HEK293 (cell line): ENCODE results near the gene TMEM247.

Source experiments
- CTCF ChIP-seq: fragments of 450-650 bp; formaldehyde crosslinking; IDR thresholded peaks from 2 replicates; pipeline ENCODE4 v1.5.1; 2016; ENCODE audit warnings: missing biosample characterization, missing genetic modification characterization
- RBAK ChIP-seq: fragments of 450-650 bp; formaldehyde crosslinking; IDR thresholded peaks from 2 replicates; pipeline ENCODE4 v1.5.1; 2016; ENCODE audit warnings: missing biosample characterization, missing genetic modification characterization
- TRIM28 ChIP-seq: IDR thresholded peaks from 2 replicates; pipeline ENCODE4 v1.6.1; 2011; ENCODE audit warnings: low read length, control low read depth, borderline replicate concordance
- YY1 ChIP-seq: fragments of 450-650 bp; formaldehyde crosslinking; IDR thresholded peaks from 2 replicates; pipeline ENCODE4 v1.5.1; 2018; ENCODE audit warnings: missing biosample characterization, missing genetic modification characterization
- YY2 ChIP-seq: fragments of 450-650 bp; formaldehyde crosslinking; IDR thresholded peaks from 2 replicates; pipeline ENCODE4 v1.5.1; 2016; ENCODE audit warnings: missing biosample characterization, missing genetic modification characterization
- ZNF138 ChIP-seq: fragments of 450-650 bp; formaldehyde crosslinking; IDR thresholded peaks from 2 replicates; pipeline ENCODE4 v1.5.1; 2016; ENCODE audit warnings: missing biosample characterization, missing genetic modification characterization, borderline replicate concordance
- ZNF174 ChIP-seq: fragments of 450-650 bp; formaldehyde crosslinking; IDR thresholded peaks from 2 replicates; pipeline ENCODE4 v1.5.0; 2017; ENCODE audit warnings: missing biosample characterization, mild to moderate bottlenecking, missing genetic modification characterization
- ZNF292 ChIP-seq: fragments of 450-650 bp; formaldehyde crosslinking; IDR thresholded peaks from 2 replicates; pipeline ENCODE4 v1.5.1; 2016; ENCODE audit warnings: low read depth, missing biosample characterization, missing genetic modification characterization, borderline replicate concordance
- ZNF629 ChIP-seq: fragments of 450-650 bp; formaldehyde crosslinking; IDR thresholded peaks from 2 replicates; pipeline ENCODE4 v1.5.1; 2017; ENCODE audit warnings: missing biosample characterization, missing genetic modification characterization
- ZNF645 ChIP-seq: fragments of 450-650 bp; formaldehyde crosslinking; IDR thresholded peaks from 2 replicates; pipeline ENCODE4; 2016; ENCODE audit warnings: missing biosample characterization, missing genetic modification characterization
- ZNF707 ChIP-seq: fragments of 450-650 bp; formaldehyde crosslinking; IDR thresholded peaks from 2 replicates; pipeline ENCODE4 v1.5.1; 2016; ENCODE audit warnings: missing biosample characterization, missing genetic modification characterization
- ZNF777 ChIP-seq: fragments of 450-650 bp; formaldehyde crosslinking; IDR thresholded peaks from 2 replicates; pipeline ENCODE4 v1.5.1; 2017; ENCODE audit warnings: missing biosample characterization, missing genetic modification characterization, borderline replicate concordance
- ZNF792 ChIP-seq: fragments of 450-650 bp; formaldehyde crosslinking; IDR thresholded peaks from 2 replicates; pipeline ENCODE4 v1.5.1; 2016; ENCODE audit warnings: missing biosample characterization, missing genetic modification characterization

GRCh38 chr2:46462936-46463335 is 16.4 kb upstream of the TMEM247 start:
- TF ChIP-seq YY1 (tag by site-specific recombination) (no peak), YY2 (tag by site-specific recombination) (no peak), RBAK (no peak), ZNF174 (tag by site-specific recombination) (no peak), CTCF (no peak), ZNF707 (no peak), TRIM28 (no peak), ZNF645 (no peak), ZNF777 (no peak), ZNF792 (tag by site-specific recombination) (no peak), ZNF629 (tag by site-specific recombination) (no peak), ZNF292 (tag by site-specific recombination) (no peak), ZNF138 (tag by site-specific recombination) (no peak)
